ENCODE measurements around the gene DOCK11. TPM values are rescaled to one million over a fixed set of nuclear protein-coding genes. Genes with fewer than 3 reads are reported as not detected.
"Not testable (repeated sequence)": the region's sequence is repeated elsewhere in the genome, so short reads cannot be mapped to it uniquely, and the experiment has no call there.

Gene DOCK11
- total RNA-seq, 2 experiments from 2014 or later: 32.8 to 34.8 TPM

- peaks cover 2% of the 10 kb centered on the region for H3K4me1 Mint-ChIP-seq (ENCODE audit: low read depth)
- H3K9me3 Mint-ChIP-seq: no peaks in the 10 kb centered on the region
- H3K27me3 Mint-ChIP-seq (ENCODE audit: low read depth): no peaks in the 10 kb centered on the region
- CTCF ChIA-PET: no interaction called here
- H3K4me3 Mint-ChIP-seq: no peak overlapping the region
- DNase-seq: no peak
- no peaks in the 10 kb centered on the region for H3K36me3 Mint-ChIP-seq (ENCODE audit: low read depth)
- intact Hi-C loops (cut with micrococcal nuclease): no loop called here
- H3K27ac Mint-ChIP-seq: no peak overlapping the region
Observed at GRCh38 chrX:118698516-118699170, 203.0 kb downstream of the DOCK11 start.

- intact Hi-C loops (cut with micrococcal nuclease): no loop called here
- Mint-ChIP-seq H3K4me1 (ENCODE audit: low read depth) (peaks cover 2% of the 10 kb centered on the region), H3K9me3 (no peaks in the 10 kb centered on the region), H3K27me3 (ENCODE audit: low read depth) (no peaks in the 10 kb centered on the region), H3K36me3 (ENCODE audit: low read depth) (no peaks in the 10 kb centered on the region), H3K4me3 (no peak overlapping the region), H3K27ac (no peak overlapping the region)
- DNase-seq: no peak
- CTCF ChIA-PET: no interaction called here
Observed at GRCh38 chrX:118702741-118703140, 207.1 kb downstream of the DOCK11 start.

GRCh38 chrX:118706681-118707080 is 211.1 kb downstream of the DOCK11 start:
- Mint-ChIP-seq H3K27me3 (ENCODE audit: low read depth) (no peaks in the 10 kb centered on the region), H3K4me1 (ENCODE audit: low read depth) (no peaks in the 10 kb centered on the region), H3K27ac (no peak overlapping the region), H3K9me3 (no peaks in the 10 kb centered on the region), H3K36me3 (ENCODE audit: low read depth) (no peaks in the 10 kb centered on the region), H3K4me3 (no peak overlapping the region)
- no peak for DNase-seq
- CTCF ChIA-PET: no interaction called here
- intact Hi-C loops (cut with micrococcal nuclease): no loop called here

- CTCF ChIA-PET: no interaction called here
- no peaks in the 10 kb centered on the region for H3K27me3 Mint-ChIP-seq (ENCODE audit: low read depth)
- H3K27ac Mint-ChIP-seq: no peak overlapping the region
- intact Hi-C loops (cut with micrococcal nuclease): no loop called here
- H3K36me3 Mint-ChIP-seq (ENCODE audit: low read depth): no peaks in the 10 kb centered on the region
- H3K4me3 Mint-ChIP-seq: no peak overlapping the region
- H3K9me3 Mint-ChIP-seq: no peaks in the 10 kb centered on the region
- no peaks in the 10 kb centered on the region for H3K4me1 Mint-ChIP-seq (ENCODE audit: low read depth)
- DNase-seq: no peak
Observed at GRCh38 chrX:118714521-118714920, 218.9 kb downstream of the DOCK11 start.

GRCh38 chrX:118715917-118716316 is 220.3 kb downstream of the DOCK11 start:
- H3K27me3 Mint-ChIP-seq (ENCODE audit: low read depth); H3K9me3 Mint-ChIP-seq; H3K4me3 Mint-ChIP-seq; H3K36me3 Mint-ChIP-seq (ENCODE audit: low read depth); intact Hi-C loops (cut with micrococcal nuclease); H3K27ac Mint-ChIP-seq; H3K4me1 Mint-ChIP-seq (ENCODE audit: low read depth); DNase-seq; CTCF ChIA-PET: not testable (repeated sequence)

- H3K4me1 Mint-ChIP-seq (ENCODE audit: low read depth); DNase-seq; H3K27me3 Mint-ChIP-seq (ENCODE audit: low read depth); H3K27ac Mint-ChIP-seq; H3K9me3 Mint-ChIP-seq; CTCF ChIA-PET; H3K4me3 Mint-ChIP-seq; intact Hi-C loops (cut with micrococcal nuclease); H3K36me3 Mint-ChIP-seq (ENCODE audit: low read depth): not testable (repeated sequence)
Observed at GRCh38 chrX:118716833-118717232, 221.2 kb downstream of the DOCK11 start.

GRCh38 chrX:118717678-118718391 is 222.2 kb downstream of the DOCK11 start:
- H3K9me3 Mint-ChIP-seq: no peaks in the 10 kb centered on the region
- intact Hi-C loops (cut with micrococcal nuclease): no loop called here

GRCh38 chrX:118718737-118719136 is 223.1 kb downstream of the DOCK11 start:
- Mint-ChIP-seq H3K4me1 (ENCODE audit: low read depth) (no peaks in the 10 kb centered on the region), H3K27me3 (ENCODE audit: low read depth) (no peaks in the 10 kb centered on the region), H3K4me3 (no peak overlapping the region), H3K27ac (no peak overlapping the region), H3K36me3 (ENCODE audit: low read depth) (no peaks in the 10 kb centered on the region), H3K9me3 (no peaks in the 10 kb centered on the region)
- CTCF ChIA-PET: no interaction called here
- no peak for DNase-seq
- intact Hi-C loops (cut with micrococcal nuclease): no loop called here

More at GRCh38 chrX:118717678-118718391, 222.2 kb downstream of the DOCK11 start:
- Mint-ChIP-seq H3K4me1 (ENCODE audit: low read depth) (no peaks in the 10 kb centered on the region), H3K27ac (no peak overlapping the region), H3K27me3 (ENCODE audit: low read depth) (no peaks in the 10 kb centered on the region), H3K36me3 (ENCODE audit: low read depth) (no peaks in the 10 kb centered on the region), H3K4me3 (no peak overlapping the region)
- CTCF ChIA-PET: no interaction called here
- DNase-seq: no peak

- H3K27ac Mint-ChIP-seq: no peak overlapping the region
- CTCF ChIA-PET: no interaction called here
- H3K4me1 Mint-ChIP-seq (ENCODE audit: low read depth): peaks cover 3% of the 10 kb centered on the region
- no peak for DNase-seq
- no peaks in the 10 kb centered on the region for H3K9me3 Mint-ChIP-seq
- no peaks in the 10 kb centered on the region for H3K36me3 Mint-ChIP-seq (ENCODE audit: low read depth)
- peaks cover 3% of the 10 kb centered on the region for H3K27me3 Mint-ChIP-seq (ENCODE audit: low read depth)
- intact Hi-C loops (cut with micrococcal nuclease): no loop called here
- H3K4me3 Mint-ChIP-seq: no peak overlapping the region
Observed at GRCh38 chrX:118720058-118720707, 224.6 kb downstream of the DOCK11 start.

GRCh38 chrX:118723376-118723775 is 227.8 kb downstream of the DOCK11 start:
- H3K27ac Mint-ChIP-seq: no peak overlapping the region
- DNase-seq: peak; percentile 6
- H3K4me1 Mint-ChIP-seq (ENCODE audit: low read depth): peaks cover 5% of the 10 kb centered on the region
- CTCF ChIA-PET: no interaction called here
- H3K27me3 Mint-ChIP-seq (ENCODE audit: low read depth): peaks cover 6% of the 10 kb centered on the region
- H3K36me3 Mint-ChIP-seq (ENCODE audit: low read depth): no peaks in the 10 kb centered on the region
- intact Hi-C loops (cut with micrococcal nuclease): no loop called here
- H3K9me3 Mint-ChIP-seq: no peaks in the 10 kb centered on the region
- no peak overlapping the region for H3K4me3 Mint-ChIP-seq

- H3K4me3 Mint-ChIP-seq: no peak overlapping the region
- H3K27ac Mint-ChIP-seq: no peak overlapping the region
- no peaks in the 10 kb centered on the region for H3K9me3 Mint-ChIP-seq
- H3K4me1 Mint-ChIP-seq (ENCODE audit: low read depth): peaks cover 5% of the 10 kb centered on the region
- H3K27me3 Mint-ChIP-seq (ENCODE audit: low read depth): peaks cover 9% of the 10 kb centered on the region
- no peak for DNase-seq
- intact Hi-C loops (cut with micrococcal nuclease): no loop called here
- no peaks in the 10 kb centered on the region for H3K36me3 Mint-ChIP-seq (ENCODE audit: low read depth)
- CTCF ChIA-PET: no interaction called here
Observed at GRCh38 chrX:118724365-118724764, 228.8 kb downstream of the DOCK11 start.

- CTCF ChIA-PET: no interaction called here
- Mint-ChIP-seq H3K9me3 (no peaks in the 10 kb centered on the region), H3K4me1 (ENCODE audit: low read depth) (peaks cover 5% of the 10 kb centered on the region), H3K36me3 (ENCODE audit: low read depth) (no peaks in the 10 kb centered on the region), H3K27ac (no peak overlapping the region), H3K27me3 (ENCODE audit: low read depth) (peaks cover 9% of the 10 kb centered on the region), H3K4me3 (no peak overlapping the region)
- intact Hi-C loops (cut with micrococcal nuclease): loop anchor here (5.0 kb wide), 1 partner anchor 92 kb away; no protein-coding TSS in a partner anchor
- DNase-seq: no peak
Observed at GRCh38 chrX:118724775-118725174, 229.2 kb downstream of the DOCK11 start.

- Mint-ChIP-seq H3K27me3 (ENCODE audit: low read depth) (peaks cover 18% of the 10 kb centered on the region), H3K4me3 (peak overlapping the region; percentile 34), H3K9me3 (no peaks in the 10 kb centered on the region), H3K4me1 (ENCODE audit: low read depth) (peaks cover 5% of the 10 kb centered on the region), H3K27ac (no peak overlapping the region), H3K36me3 (ENCODE audit: low read depth) (no peaks in the 10 kb centered on the region)
- CTCF ChIA-PET: no interaction called here
- intact Hi-C loops (cut with micrococcal nuclease): loop anchor here (5.0 kb wide), 1 partner anchor 94 kb away; no protein-coding TSS in a partner anchor
- DNase-seq: no peak
Observed at GRCh38 chrX:118726396-118726795, 230.8 kb downstream of the DOCK11 start.

Measured in activated naive CD4-positive, alpha-beta T cell treated with anti-CD3 and anti-CD28 coated beads for 36 hours (primary cell).